GM21360 (cell line): Measurements from ENCODE around the gene PLA2G1B.

Experiments used
- ATAC-seq: cut with Tn5 transposase; IDR thresholded peaks from one replicate; pipeline ENCODE4 v1.9.1; 2021; ENCODE audit warnings: mild to moderate bottlenecking, moderate library complexity; ENCODE audit not compliant: unreplicated experiment

The PLA2G1B gene

GRCh38 chr12:120331390-120331789, 3.8 kb upstream of the PLA2G1B start:
- no peak for ATAC-seq

- no peak for ATAC-seq
Observed at GRCh38 chr12:120328228-120328627, 649 bp upstream of the PLA2G1B start.

DNA sequence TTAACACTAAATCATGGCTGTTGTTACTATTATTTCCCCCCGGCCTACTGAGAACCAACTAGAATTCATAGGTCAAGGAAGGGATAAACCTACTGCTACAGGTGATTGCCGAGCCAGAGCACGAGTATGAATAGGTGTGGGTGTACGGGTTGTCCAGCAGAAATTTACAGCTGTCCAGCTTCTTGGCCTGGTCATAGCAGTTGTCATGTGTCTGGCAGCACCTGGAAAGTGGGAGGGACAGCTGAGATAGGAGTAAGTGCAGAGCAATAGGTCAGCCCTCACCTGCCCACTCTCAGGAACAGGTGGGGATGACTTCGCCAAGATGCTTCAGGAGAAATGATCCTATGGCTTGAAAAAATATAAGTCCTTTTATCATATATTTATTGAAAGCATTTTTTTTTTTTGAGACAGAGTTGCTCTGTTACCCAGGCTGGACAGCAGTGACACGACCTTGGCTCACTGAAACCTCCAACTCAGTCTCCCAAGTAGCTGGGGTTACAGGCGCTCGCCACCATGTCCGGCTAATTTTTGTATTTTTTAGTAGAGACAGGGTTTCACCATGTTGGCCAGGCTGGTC, 2.6 kb downstream of the PLA2G1B start:
- no peak for ATAC-seq

- ATAC-seq, result no peak
Observed at GRCh38 chr12:120323772-120324171, 3.8 kb downstream of the PLA2G1B start.

DNA sequence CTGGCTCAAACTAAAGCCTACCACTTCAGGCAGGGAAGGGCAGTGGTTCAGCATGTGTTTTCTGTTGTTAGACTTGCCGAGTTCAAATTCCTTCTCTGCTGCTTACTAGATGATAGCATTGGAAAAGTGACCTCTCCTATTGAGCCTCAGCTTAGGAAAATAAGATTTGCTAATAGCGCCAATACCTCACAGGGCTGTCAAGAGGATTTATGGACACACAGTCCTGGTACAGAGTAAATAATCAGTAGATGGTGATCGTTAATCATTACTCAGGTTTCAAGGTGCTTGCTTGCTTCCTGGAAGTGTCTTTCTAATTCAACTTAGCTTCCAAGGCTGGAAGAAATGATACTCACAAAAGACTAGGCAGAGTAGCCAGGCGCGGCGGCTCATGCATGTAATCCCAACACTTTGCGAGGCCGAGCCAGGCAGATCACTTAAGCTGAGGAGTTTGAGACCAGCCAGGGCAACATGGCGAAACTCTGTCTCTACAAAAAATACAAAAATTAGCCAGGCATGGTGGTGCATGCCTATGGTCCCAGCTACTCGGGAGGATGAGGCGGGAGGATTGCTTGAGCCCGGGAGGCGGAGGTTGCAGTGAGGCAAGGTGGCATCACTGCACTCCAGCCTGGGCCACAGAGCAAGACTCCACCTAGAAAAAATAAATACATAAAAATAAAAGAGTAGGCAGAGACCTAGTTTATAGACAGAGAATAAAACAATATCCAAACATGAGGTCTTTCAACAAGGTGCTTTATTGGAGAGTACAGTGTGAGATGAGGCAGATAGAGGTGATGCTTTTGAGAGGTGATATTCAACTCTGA, 6.0 kb downstream of the PLA2G1B start:
- no peak for ATAC-seq

GRCh38 chr12:120317224-120318105, 10.1 kb downstream of the PLA2G1B start:
- peak; percentile 96 for ATAC-seq

DNA sequence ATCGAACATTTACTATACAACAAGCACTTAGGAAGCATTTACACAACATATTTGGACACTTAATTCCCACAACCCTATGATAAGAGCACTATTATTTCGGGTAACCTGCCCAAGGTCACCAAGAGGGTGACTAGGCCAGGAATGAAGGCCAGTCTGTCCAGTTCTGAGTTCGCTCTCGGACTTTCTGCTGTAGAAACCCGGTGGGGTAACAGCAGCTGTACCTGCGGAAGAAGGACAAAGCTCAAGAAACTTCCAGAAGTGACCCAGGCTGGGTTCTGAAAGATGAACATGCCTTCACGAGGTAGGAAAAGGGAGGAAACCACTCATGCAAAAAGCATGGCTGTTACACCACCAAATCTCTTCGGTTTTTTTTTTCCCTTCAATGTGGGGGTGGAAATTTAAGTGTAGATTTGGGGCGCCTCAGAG, 10.8 kb downstream of the PLA2G1B start:
- ATAC-seq, result no peak

- no peak for ATAC-seq
Observed at GRCh38 chr12:120314220-120314619, 13.4 kb downstream of the PLA2G1B start.

- ATAC-seq, result peak; percentile 93
Observed at GRCh38 chr12:120301962-120302815, 25.4 kb downstream of the PLA2G1B start, which contains the start of gene SIRT4. TSS of gene SIRT4 (plus strand) at chr12:120302321. CDS start at chr12:120303562, 1,241 bp downstream.

DNA sequence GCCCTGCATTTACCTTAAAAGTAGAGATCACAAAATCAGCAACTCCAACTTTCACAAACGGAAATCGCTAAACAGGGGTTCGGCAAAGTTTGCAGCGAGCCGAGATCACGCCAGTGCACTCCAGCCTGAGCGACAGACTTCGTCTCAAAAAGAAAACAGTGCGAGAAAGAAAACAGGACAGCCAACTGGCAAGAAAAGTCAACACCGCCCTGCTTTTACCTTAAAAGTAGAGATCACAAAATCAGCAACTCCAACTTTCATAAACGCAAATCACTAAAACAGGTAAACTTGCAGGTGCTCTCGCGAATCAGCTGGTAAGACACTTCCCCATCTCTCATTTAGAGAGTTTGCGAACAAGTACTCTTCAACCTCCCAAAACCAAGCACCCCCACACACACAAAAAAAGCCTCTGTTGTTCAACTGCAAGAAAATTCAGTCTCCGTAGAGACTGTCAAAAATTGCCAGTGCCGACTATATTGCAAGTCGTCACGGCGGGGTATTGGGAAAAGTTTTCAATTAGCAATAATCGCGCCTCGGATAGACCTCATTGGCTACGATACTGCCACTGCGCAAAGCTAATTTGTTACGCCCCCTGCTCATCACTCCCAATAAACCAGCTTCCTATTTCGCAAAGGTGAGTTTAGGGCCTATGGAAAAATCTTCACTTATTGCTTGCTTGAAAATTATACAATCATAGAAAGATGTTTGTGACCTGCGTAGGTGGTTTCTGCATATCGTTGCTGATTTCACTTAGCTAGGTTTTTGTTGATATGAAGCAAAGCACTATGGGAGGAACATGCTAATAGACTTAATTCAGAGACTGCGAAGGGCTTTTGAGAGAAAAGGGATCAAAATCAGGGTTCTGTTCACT, 34.7 kb downstream of the PLA2G1B start, which contains the start of gene RNU4-1:
Gene RNU4-1, minus strand, starts transcription at position 577 of the 871 bp plus-strand sequence.
- peak; percentile 40 for ATAC-seq

- no peak for ATAC-seq
Observed at GRCh38 chr12:120292411-120292660, 35.2 kb downstream of the PLA2G1B start.

GRCh38 chr12:120290609-120291305, 36.8 kb downstream of the PLA2G1B start:
- ATAC-seq, result no peak

DNA sequence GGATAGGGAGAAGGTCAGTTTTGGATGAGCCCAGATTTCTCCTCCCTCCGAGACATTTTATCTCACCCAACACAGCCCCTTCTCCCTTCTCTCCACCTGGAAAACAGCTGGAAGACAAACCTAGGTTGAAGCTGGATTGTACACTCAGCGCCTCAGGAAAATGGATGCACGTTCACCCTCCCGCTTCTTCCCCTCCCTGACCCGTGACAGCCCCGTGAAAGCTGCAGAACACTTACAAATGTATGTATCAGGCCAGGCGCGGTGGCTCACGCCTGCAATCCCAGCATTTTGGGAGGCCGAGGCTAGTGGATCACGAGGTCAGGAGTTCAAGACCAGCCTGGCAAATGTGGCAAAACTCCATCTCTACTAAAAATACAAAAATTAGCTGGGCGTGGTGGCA, 40.1 kb downstream of the PLA2G1B start:
- no peak for ATAC-seq

- ATAC-seq, result no peak
Observed at GRCh38 chr12:120286768-120287490, 40.6 kb downstream of the PLA2G1B start.

- ATAC-seq, result no peak
Observed at GRCh38 chr12:120284381-120284780, 43.2 kb downstream of the PLA2G1B start.

DNA sequence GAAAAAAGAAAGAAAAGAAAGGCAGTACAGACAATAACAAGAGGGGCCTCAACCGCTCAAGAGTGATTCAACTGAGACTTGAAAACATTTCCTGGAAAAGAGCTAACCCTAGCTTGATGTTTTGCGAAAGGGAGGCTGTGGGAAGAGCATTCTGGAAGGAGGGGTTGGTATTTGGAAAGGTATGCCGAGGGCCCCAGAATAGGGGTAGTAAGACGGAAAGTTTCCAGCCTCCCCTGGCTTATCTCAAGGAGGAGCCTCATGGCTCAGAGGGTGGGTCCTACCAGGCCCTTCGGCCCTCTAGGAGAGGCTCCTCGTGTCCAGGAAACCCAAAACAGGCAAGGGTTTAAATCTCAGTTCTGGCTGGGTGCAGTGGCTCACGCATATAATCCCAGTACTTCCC, 44.3 kb downstream of the PLA2G1B start:
- ATAC-seq, result no peak

DNA sequence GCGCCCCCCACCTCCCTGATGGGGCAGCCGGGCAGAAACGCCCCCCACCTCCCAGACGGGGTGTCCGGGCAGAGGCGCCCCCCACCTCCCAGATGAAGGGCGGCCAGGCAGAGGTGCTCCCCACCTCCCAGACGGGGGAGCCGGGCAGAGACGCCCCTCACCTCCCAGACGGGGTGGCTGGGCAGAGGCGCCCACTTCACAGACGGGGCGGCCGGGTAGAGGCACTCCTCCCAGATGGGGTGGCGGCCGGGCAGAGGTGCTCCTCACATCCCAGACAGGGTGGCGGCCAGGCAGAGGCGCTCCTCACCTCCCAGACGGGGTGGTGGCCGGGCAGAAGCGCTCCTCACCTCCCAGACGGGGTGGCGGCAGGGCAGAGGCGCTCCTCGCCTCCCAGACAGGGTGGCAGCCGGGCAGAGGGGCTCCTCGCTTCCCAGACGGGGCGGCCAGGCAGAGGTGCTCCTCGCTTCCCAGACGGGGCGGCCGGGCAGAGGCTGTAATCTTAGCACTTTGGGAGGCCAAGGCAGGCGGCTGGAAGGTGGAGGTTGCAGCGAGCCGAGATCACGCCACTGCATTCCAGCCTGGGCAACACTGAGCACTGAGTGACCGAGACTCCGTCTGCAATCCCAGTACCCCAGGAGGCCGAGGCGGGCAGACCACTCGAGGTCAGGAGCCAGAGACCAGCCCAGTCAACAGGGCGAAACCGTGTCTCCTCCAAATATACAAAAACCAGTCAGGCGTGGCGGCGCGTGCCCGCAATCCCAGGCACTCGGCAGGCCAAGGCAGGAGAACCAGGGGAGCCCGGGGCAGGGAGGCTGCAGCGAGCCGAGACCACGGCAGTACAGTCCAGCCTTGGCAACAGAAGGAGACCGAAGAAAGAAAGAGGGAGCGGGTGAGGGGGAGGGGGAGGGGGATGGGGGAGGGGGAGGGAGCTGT, 49.2 kb downstream of the PLA2G1B start:
- ATAC-seq, result no peak
